MM.1S (cell line): ENCODE data around the gene DDB1.

Experiments
- CTCF ChIP-seq: fragments of 300-600 bp; sonication (generic); IDR thresholded peaks from 2 replicates; pipeline ENCODE4 v1.5.1; 2016; ENCODE audit warnings: antibody characterized with exemption, low read length, mixed read lengths
- EZH2 ChIP-seq: fragments of 300-600 bp; sonication (generic); optimal IDR thresholded peaks from 2 replicates; pipeline ENCODE3; 2017; ENCODE audit warnings: low read depth, mild to moderate bottlenecking, antibody characterized with exemption, low read length, mixed read lengths

GRCh38 chr11:61357233-61357893 lies 24.5 kb upstream of the DDB1 start:
- no peak for TF ChIP-seq EZH2
- TF ChIP-seq CTCF = no peak
